BLaER1 treated with 17β-estradiol and CSF1 and Interleukin-3, amounts not matched to agents 10 nM and 100 nM (cell line): ENCODE data around the gene POC1A.

ENCODE experiments used
- H3K27ac ChIP-seq, 11 experiments: shearing (Covaris generic); formaldehyde crosslinking; 2 replicates each; pipeline ENCODE4 v1.8.1; 2022
- H3K27me3 ChIP-seq, 11 experiments: shearing (Covaris generic); formaldehyde crosslinking; 2 replicates each; pipeline ENCODE4 v1.8.1; 2022
- H3K36me3 ChIP-seq, 11 experiments: shearing (Covaris generic); formaldehyde crosslinking; 2 replicates each; pipeline ENCODE4 v1.8.1; 2022
- H3K4me1 ChIP-seq, 10 experiments: shearing (Covaris generic); formaldehyde crosslinking; 2 replicates each; pipeline ENCODE4 v1.8.1; 2022
- H3K4me2 ChIP-seq, 11 experiments: shearing (Covaris generic); formaldehyde crosslinking; 2 replicates each; pipeline ENCODE4 v1.8.1; 2022
- H3K4me3 ChIP-seq, 10 experiments: shearing (Covaris generic); formaldehyde crosslinking; 2 replicates each; pipeline ENCODE4 v1.8.1; 2022
- H3K9ac ChIP-seq, 11 experiments: shearing (Covaris generic); formaldehyde crosslinking; 2 replicates each; pipeline ENCODE4 v1.8.1; 2022
- H3K9me3 ChIP-seq, 11 experiments: shearing (Covaris generic); formaldehyde crosslinking; replicated peaks in 1 of 11; 2 replicates each; pipeline ENCODE4 v1.8.1; 2022
- H4K20me1 ChIP-seq, 11 experiments: shearing (Covaris generic); formaldehyde crosslinking; 2 replicates each; pipeline ENCODE4 v1.8.1; 2022
- Cebpa-rat ChIP-seq, 11 experiments: shearing (Covaris generic); IDR thresholded peaks; 2 replicates each; pipeline ENCODE4 v1.8.1; 2022

POC1A gene

GRCh38 chr3:52135332-52135731, 18.9 kb downstream of the POC1A start:
- Histone ChIP-seq H3K27ac (peak overlapping the region in 5 of 11 experiments; percentile 4 to 24 (median 17); a peak in 4 of 22 replicates), H3K4me1 (peaks cover 22 to 77% (median 47%) of the 10 kb centered on the region in 10 experiments), H3K9me3 (no peaks in the 10 kb centered on the region), H3K27me3 (no peaks in the 10 kb centered on the region), H3K4me3 (no peak overlapping the region), H3K36me3 (peaks cover 9 to 88% (median 74%) of the 10 kb centered on the region in 11 experiments; a peak in 20 of 22 replicates), H3K9ac (peak overlapping the region in 1 of 11 experiments; percentile 25; a peak in 1 of 22 replicates), H4K20me1 (peaks cover 0 to 40% (median 0%) of the 10 kb centered on the region in 11 experiments; a peak in 6 of 22 replicates), H3K4me2 (peak overlapping the region in 10 of 11 experiments; percentile 21 to 67 (median 55); a peak in 19 of 22 replicates)
- TF ChIP-seq Cebpa-rat (IDR thresholded peaks at IDR 0.05): no peak

GRCh38 chr3:52134761-52135160, 19.5 kb downstream of the POC1A start:
- peak overlapping the region in 3 of 11 experiments; percentile 4 to 24 (median 17); a peak in 3 of 22 replicates for H3K27ac ChIP-seq
- H3K27me3 ChIP-seq: no peaks in the 10 kb centered on the region
- peak overlapping the region in 1 of 11 experiments; percentile 25; a peak in 1 of 22 replicates for H3K9ac ChIP-seq
- peaks cover 9 to 89% (median 73%) of the 10 kb centered on the region in 11 experiments; a peak in 20 of 22 replicates for H3K36me3 ChIP-seq
- peaks cover 22 to 77% (median 47%) of the 10 kb centered on the region in 10 experiments for H3K4me1 ChIP-seq
- H3K9me3 ChIP-seq: no peaks in the 10 kb centered on the region
- peak overlapping the region in 10 of 11 experiments; percentile 21 to 67 (median 55); a peak in 19 of 22 replicates for H3K4me2 ChIP-seq
- no peak overlapping the region for H3K4me3 ChIP-seq
- H4K20me1 ChIP-seq: peaks cover 0 to 34% (median 0%) of the 10 kb centered on the region in 11 experiments; a peak in 6 of 22 replicates
- no peak for TF ChIP-seq Cebpa-rat (IDR thresholded peaks at IDR 0.05)

GRCh38 chr3:52132930-52133329, 21.3 kb downstream of the POC1A start:
- H4K20me1 ChIP-seq: peaks cover 0 to 26% (median 0%) of the 10 kb centered on the region in 11 experiments; a peak in 4 of 22 replicates
- peak overlapping the region in 1 of 11 experiments; percentile 2; a peak in 1 of 22 replicates for H3K27ac ChIP-seq
- no peak overlapping the region for H3K4me3 ChIP-seq
- peaks cover 17 to 68% (median 48%) of the 10 kb centered on the region in 10 experiments for H3K4me1 ChIP-seq
- H3K36me3 ChIP-seq: peaks cover 5 to 88% (median 66%) of the 10 kb centered on the region in 11 experiments; a peak in 20 of 22 replicates
- H3K9me3 ChIP-seq: no peaks in the 10 kb centered on the region
- peak overlapping the region in 4 of 11 experiments; percentile 33 to 65 (median 53); a peak in 8 of 22 replicates for H3K4me2 ChIP-seq
- TF ChIP-seq Cebpa-rat (IDR thresholded peaks at IDR 0.05): no peak
- no peaks in the 10 kb centered on the region for H3K27me3 ChIP-seq
- no peak overlapping the region; a peak in 1 of 22 replicates for H3K9ac ChIP-seq

GRCh38 chr3:52132041-52132440, 22.2 kb downstream of the POC1A start:
- no peaks in the 10 kb centered on the region for H3K9me3 ChIP-seq
- no peak overlapping the region for H3K4me3 ChIP-seq
- H3K4me1 ChIP-seq: peaks cover 21 to 69% (median 52%) of the 10 kb centered on the region in 10 experiments
- peaks cover 0 to 84% (median 63%) of the 10 kb centered on the region in 11 experiments; a peak in 17 of 22 replicates for H3K36me3 ChIP-seq
- peaks cover 0 to 26% (median 0%) of the 10 kb centered on the region in 11 experiments; a peak in 3 of 22 replicates for H4K20me1 ChIP-seq
- peak overlapping the region in 2 of 11 experiments; percentile 7 to 38; a peak in 1 of 22 replicates for H3K9ac ChIP-seq
- no peak for TF ChIP-seq Cebpa-rat (IDR thresholded peaks at IDR 0.05)
- H3K4me2 ChIP-seq: peak overlapping the region; percentile 3 to 65 (median 26); a peak in 16 of 22 replicates
- peak overlapping the region in 4 of 11 experiments; percentile 1 to 34 (median 20); a peak in 3 of 22 replicates for H3K27ac ChIP-seq
- no peaks in the 10 kb centered on the region for H3K27me3 ChIP-seq

GRCh38 chr3:52130966-52131622, 23.1 kb downstream of the POC1A start:
- H3K4me1 ChIP-seq: peaks cover 30 to 71% (median 61%) of the 10 kb centered on the region in 10 experiments
- H3K27ac ChIP-seq: peak overlapping the region in 5 of 11 experiments; percentile 1 to 44 (median 21); a peak in 4 of 22 replicates
- H3K4me3 ChIP-seq: no peak overlapping the region
- H3K4me2 ChIP-seq: peak overlapping the region in 7 of 11 experiments; percentile 2 to 65 (median 45); a peak in 8 of 22 replicates
- no peak for TF ChIP-seq Cebpa-rat (IDR thresholded peaks at IDR 0.05)
- H3K9ac ChIP-seq: peak overlapping the region in 2 of 11 experiments; percentile 18; a peak in 3 of 22 replicates
- no peaks in the 10 kb centered on the region for H3K9me3 ChIP-seq
- H3K36me3 ChIP-seq: peaks cover 0 to 84% (median 63%) of the 10 kb centered on the region in 11 experiments; a peak in 16 of 22 replicates
- H3K27me3 ChIP-seq: no peaks in the 10 kb centered on the region
- peaks cover 0 to 20% (median 0%) of the 10 kb centered on the region in 11 experiments; a peak in 3 of 22 replicates for H4K20me1 ChIP-seq

GRCh38 chr3:52128118-52128683, 26.0 kb downstream of the POC1A start:
- Histone ChIP-seq H3K27me3 (no peaks in the 10 kb centered on the region), H3K9ac (0 out of 22 replicates have a peak overlapping the region, but pooled peaks of 2 of the 11 experiments have one; percentile 6 to 11), H3K9me3 (no peaks in the 10 kb centered on the region), H3K4me1 (peaks cover 42 to 75% (median 66%) of the 10 kb centered on the region in 10 experiments), H3K36me3 (peaks cover 0 to 92% (median 67%) of the 10 kb centered on the region in 11 experiments; a peak in 16 of 22 replicates), H3K4me3 (no peak overlapping the region), H3K27ac (0 out of 22 replicates have a peak overlapping the region, but pooled peaks of 1 of the 11 experiments have one; percentile 0), H3K4me2 (peak overlapping the region in 5 of 11 experiments; percentile 7 to 71 (median 43); a peak in 9 of 22 replicates), H4K20me1 (peaks cover 0 to under 1% (median 0%) of the 10 kb centered on the region in 11 experiments; a peak in 2 of 22 replicates)
- TF ChIP-seq Cebpa-rat (IDR thresholded peaks at IDR 0.05): no peak

- Histone ChIP-seq H4K20me1 (no peaks in the 10 kb centered on the region; a peak in 2 of 22 replicates), H3K9ac (no peak overlapping the region), H3K36me3 (peaks cover 0 to 75% (median 55%) of the 10 kb centered on the region in 11 experiments; a peak in 16 of 22 replicates), H3K9me3 (no peaks in the 10 kb centered on the region), H3K4me3 (no peak overlapping the region), H3K4me1 (peaks cover 53 to 73% (median 66%) of the 10 kb centered on the region in 10 experiments), H3K27me3 (no peaks in the 10 kb centered on the region), H3K4me2 (peak overlapping the region in 5 of 11 experiments; percentile 23 to 92 (median 46); a peak in 9 of 22 replicates), H3K27ac (peak overlapping the region in 2 of 11 experiments; percentile 8 to 34; a peak in 3 of 22 replicates)
- TF ChIP-seq Cebpa-rat (IDR thresholded peaks at IDR 0.05): no peak
These were observed 27.7 kb downstream of the POC1A start for GRCh38 chr3:52126500-52126899.

GRCh38 chr3:52126036-52126435, 28.2 kb downstream of the POC1A start:
- Histone ChIP-seq H3K9me3 (no peaks in the 10 kb centered on the region), H3K27me3 (no peaks in the 10 kb centered on the region), H3K4me3 (no peak overlapping the region), H3K4me1 (peaks cover 54 to 73% (median 66%) of the 10 kb centered on the region in 10 experiments), H3K9ac (0 out of 22 replicates have a peak overlapping the region, but pooled peaks of 1 of the 11 experiments have one; percentile 11), H3K4me2 (peak overlapping the region in 6 of 11 experiments; percentile 8 to 97 (median 50); a peak in 9 of 22 replicates), H4K20me1 (no peaks in the 10 kb centered on the region; a peak in 2 of 22 replicates), H3K27ac (peak overlapping the region in 2 of 11 experiments; percentile 8 to 34; a peak in 4 of 22 replicates), H3K36me3 (peaks cover 0 to 71% (median 55%) of the 10 kb centered on the region in 11 experiments; a peak in 16 of 22 replicates)
- TF ChIP-seq Cebpa-rat (IDR thresholded peaks at IDR 0.05): no peak
